ENCODE results near the gene EXOC2.
"Not testable (repeated sequence)": the region's sequence is repeated elsewhere in the genome, so short reads cannot be mapped to it uniquely, and the experiment has no call there.

The EXOC2 gene

GRCh38 chr6:620950-621349 is 72.0 kb downstream of the EXOC2 start:
- H3K27me3 Mint-ChIP-seq: no peaks in the 10 kb centered on the region
- H3K36me3 Mint-ChIP-seq (ENCODE audit: low read depth): peaks cover 60% of the 10 kb centered on the region
- intact Hi-C loops (cut with micrococcal nuclease): no loop called here
- H3K9me3 Mint-ChIP-seq: no peaks in the 10 kb centered on the region
- H3K4me3 Mint-ChIP-seq: no peak overlapping the region
- H3K4me1 Mint-ChIP-seq (ENCODE audit: low read depth): no peaks in the 10 kb centered on the region
- no peak overlapping the region for H3K27ac Mint-ChIP-seq

- Mint-ChIP-seq H3K36me3 (ENCODE audit: low read depth) (peaks cover 60% of the 10 kb centered on the region), H3K27ac (no peak overlapping the region), H3K9me3 (no peaks in the 10 kb centered on the region), H3K4me3 (no peak overlapping the region), H3K27me3 (no peaks in the 10 kb centered on the region), H3K4me1 (ENCODE audit: low read depth) (no peaks in the 10 kb centered on the region)
- intact Hi-C loops (cut with micrococcal nuclease): no loop called here
Measured at GRCh38 chr6:620166-620565, 72.8 kb downstream of the EXOC2 start.

DNA sequence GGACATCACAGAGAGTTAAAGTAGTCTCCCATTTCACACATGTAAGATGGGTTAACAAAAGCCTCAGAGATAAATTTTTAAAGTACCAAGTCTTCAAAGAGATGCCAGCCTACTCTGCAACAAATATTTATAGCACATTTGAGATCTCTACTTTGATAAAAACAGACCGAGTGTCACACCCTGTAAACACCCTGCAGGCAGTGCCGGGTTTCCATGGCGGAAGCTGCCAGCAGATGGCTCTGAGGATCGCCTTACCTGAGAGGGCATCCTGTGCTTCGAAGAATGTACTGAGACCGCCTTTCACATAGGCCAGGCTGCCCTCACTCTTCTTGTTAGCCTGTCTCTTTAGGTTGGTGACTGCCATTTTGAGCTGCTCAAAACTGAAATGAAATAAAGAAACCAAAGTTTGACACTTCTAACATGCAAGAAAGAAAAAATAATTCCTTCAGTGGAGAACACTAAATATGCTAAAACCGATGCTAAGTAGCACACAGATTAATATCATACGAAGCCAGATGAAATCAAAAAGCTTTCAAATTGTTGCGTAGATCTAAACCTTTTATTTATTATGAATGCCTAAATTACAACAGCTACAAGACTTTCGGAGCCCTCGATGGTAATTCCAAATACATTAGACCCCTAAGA is 75.4 kb downstream of the EXOC2 start:
- no peak overlapping the region for H3K4me3 Mint-ChIP-seq

DNA sequence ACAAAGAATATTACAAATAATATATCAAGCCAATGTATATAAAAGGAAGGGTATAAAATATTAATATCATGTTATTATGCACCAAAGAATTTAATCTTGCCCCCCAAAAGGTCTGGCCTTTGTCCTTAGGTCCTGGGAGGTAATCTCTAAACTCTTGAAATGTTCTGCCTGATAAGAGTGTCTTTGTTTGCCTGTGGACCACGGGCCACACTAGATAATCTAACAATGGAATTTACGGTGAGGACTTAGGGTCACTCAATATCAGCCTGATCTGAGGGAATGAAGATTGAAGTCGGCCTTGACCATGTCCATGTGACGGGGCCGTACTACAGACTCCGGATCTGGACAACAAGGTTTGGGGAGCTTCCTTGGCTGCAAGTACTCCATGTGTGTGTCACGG is 79.0 kb downstream of the EXOC2 start:
- H3K9me3 Mint-ChIP-seq: no peaks in the 10 kb centered on the region
- intact Hi-C loops (cut with micrococcal nuclease): no loop called here

More for the DNA sequence above, 75.4 kb downstream of the EXOC2 start:
- no peaks in the 10 kb centered on the region for H3K9me3 Mint-ChIP-seq
- no peaks in the 10 kb centered on the region for H3K4me1 Mint-ChIP-seq (ENCODE audit: low read depth)
- H3K27ac Mint-ChIP-seq: no peak overlapping the region
- H3K36me3 Mint-ChIP-seq (ENCODE audit: low read depth): peaks cover 70% of the 10 kb centered on the region
- no peaks in the 10 kb centered on the region for H3K27me3 Mint-ChIP-seq
- intact Hi-C loops (cut with micrococcal nuclease): no loop called here

GRCh38 chr6:611928-612327 is 81.0 kb downstream of the EXOC2 start:
- Mint-ChIP-seq H3K9me3 (no peaks in the 10 kb centered on the region), H3K27ac (no peak overlapping the region), H3K36me3 (ENCODE audit: low read depth) (peaks cover 54% of the 10 kb centered on the region), H3K4me1 (ENCODE audit: low read depth) (peaks cover 12% of the 10 kb centered on the region), H3K4me3 (no peak overlapping the region), H3K27me3 (no peaks in the 10 kb centered on the region)
- intact Hi-C loops (cut with micrococcal nuclease): no loop called here

More for the DNA sequence above, 79.0 kb downstream of the EXOC2 start:
- no peaks in the 10 kb centered on the region for H3K27me3 Mint-ChIP-seq
- no peak overlapping the region for H3K27ac Mint-ChIP-seq
- peaks cover 48% of the 10 kb centered on the region for H3K36me3 Mint-ChIP-seq (ENCODE audit: low read depth)
- H3K4me3 Mint-ChIP-seq: no peak overlapping the region
- H3K4me1 Mint-ChIP-seq (ENCODE audit: low read depth): peaks cover 12% of the 10 kb centered on the region

GRCh38 chr6:610882-611281 is 82.1 kb downstream of the EXOC2 start:
- H3K36me3 Mint-ChIP-seq (ENCODE audit: low read depth): peaks cover 57% of the 10 kb centered on the region
- no peak overlapping the region for H3K27ac Mint-ChIP-seq
- intact Hi-C loops (cut with micrococcal nuclease): no loop called here
- H3K4me3 Mint-ChIP-seq: no peak overlapping the region
- H3K27me3 Mint-ChIP-seq: no peaks in the 10 kb centered on the region
- H3K4me1 Mint-ChIP-seq (ENCODE audit: low read depth): peaks cover 12% of the 10 kb centered on the region
- no peaks in the 10 kb centered on the region for H3K9me3 Mint-ChIP-seq

- intact Hi-C loops (cut with micrococcal nuclease): no loop called here
Measured at GRCh38 chr6:609905-610304, 83.0 kb downstream of the EXOC2 start.

GRCh38 chr6:606829-607379 is 86.0 kb downstream of the EXOC2 start:
- Mint-ChIP-seq H3K36me3 (ENCODE audit: low read depth) (peaks cover 60% of the 10 kb centered on the region), H3K4me3 (no peak overlapping the region), H3K27me3 (no peaks in the 10 kb centered on the region), H3K9me3 (no peaks in the 10 kb centered on the region), H3K27ac (no peak overlapping the region), H3K4me1 (ENCODE audit: low read depth) (peaks cover 22% of the 10 kb centered on the region)
- intact Hi-C loops (cut with micrococcal nuclease): no loop called here

More at GRCh38 chr6:609905-610304, 83.0 kb downstream of the EXOC2 start:
- H3K36me3 Mint-ChIP-seq (ENCODE audit: low read depth): peaks cover 56% of the 10 kb centered on the region
- peaks cover 12% of the 10 kb centered on the region for H3K4me1 Mint-ChIP-seq (ENCODE audit: low read depth)
- H3K4me3 Mint-ChIP-seq: no peak overlapping the region
- H3K27me3 Mint-ChIP-seq: no peaks in the 10 kb centered on the region
- no peak overlapping the region for H3K27ac Mint-ChIP-seq
- H3K9me3 Mint-ChIP-seq: no peaks in the 10 kb centered on the region

DNA sequence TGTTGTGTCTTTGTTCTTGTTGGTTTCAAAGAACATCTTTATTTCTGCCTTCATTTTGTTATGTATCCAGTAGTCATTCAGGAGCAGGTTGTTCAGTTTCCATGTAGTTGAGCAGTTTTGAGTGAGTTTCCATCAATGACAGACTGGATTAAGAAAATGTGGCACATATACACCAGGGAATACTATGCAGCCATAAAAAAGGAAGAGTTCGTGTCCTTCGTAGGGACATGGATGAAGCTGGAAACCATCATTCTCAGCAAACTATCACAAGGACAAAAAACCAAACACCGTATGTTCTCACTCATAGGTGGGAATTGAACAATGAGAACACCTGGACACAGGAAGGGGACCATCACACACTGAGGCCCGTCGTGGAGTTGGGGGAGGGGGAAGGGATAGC is 87.0 kb downstream of the EXOC2 start:
- H3K27ac Mint-ChIP-seq; intact Hi-C loops (cut with micrococcal nuclease); H3K4me3 Mint-ChIP-seq; H3K9me3 Mint-ChIP-seq; H3K27me3 Mint-ChIP-seq: not testable (repeated sequence)
- Mint-ChIP-seq H3K36me3 (ENCODE audit: low read depth) (peaks cover 60% of the 10 kb centered on the region), H3K4me1 (ENCODE audit: low read depth) (peaks cover 15% of the 10 kb centered on the region)

- peaks cover 10% of the 10 kb centered on the region for H3K4me1 Mint-ChIP-seq (ENCODE audit: low read depth)
- no peaks in the 10 kb centered on the region for H3K27me3 Mint-ChIP-seq
- no peak overlapping the region for H3K4me3 Mint-ChIP-seq
- H3K36me3 Mint-ChIP-seq (ENCODE audit: low read depth): peaks cover 60% of the 10 kb centered on the region
- no peak overlapping the region for H3K27ac Mint-ChIP-seq
- no peaks in the 10 kb centered on the region for H3K9me3 Mint-ChIP-seq
- intact Hi-C loops (cut with micrococcal nuclease): no loop called here
Measured at GRCh38 chr6:604579-604978, 88.4 kb downstream of the EXOC2 start.

GRCh38 chr6:603265-603664 is 89.7 kb downstream of the EXOC2 start:
- no peak overlapping the region for H3K27ac Mint-ChIP-seq
- peaks cover 51% of the 10 kb centered on the region for H3K36me3 Mint-ChIP-seq (ENCODE audit: low read depth)
- no peak overlapping the region for H3K4me3 Mint-ChIP-seq
- no peaks in the 10 kb centered on the region for H3K9me3 Mint-ChIP-seq
- H3K27me3 Mint-ChIP-seq: no peaks in the 10 kb centered on the region
- intact Hi-C loops (cut with micrococcal nuclease): no loop called here
- peaks cover 10% of the 10 kb centered on the region for H3K4me1 Mint-ChIP-seq (ENCODE audit: low read depth)

- H3K4me1 Mint-ChIP-seq (ENCODE audit: low read depth): peaks cover 10% of the 10 kb centered on the region
- H3K27ac Mint-ChIP-seq: no peak overlapping the region
- H3K36me3 Mint-ChIP-seq (ENCODE audit: low read depth): peaks cover 46% of the 10 kb centered on the region
- intact Hi-C loops (cut with micrococcal nuclease): no loop called here
- no peaks in the 10 kb centered on the region for H3K27me3 Mint-ChIP-seq
- no peaks in the 10 kb centered on the region for H3K9me3 Mint-ChIP-seq
- no peak overlapping the region for H3K4me3 Mint-ChIP-seq
Measured at GRCh38 chr6:599576-600448, 93.1 kb downstream of the EXOC2 start.

DNA sequence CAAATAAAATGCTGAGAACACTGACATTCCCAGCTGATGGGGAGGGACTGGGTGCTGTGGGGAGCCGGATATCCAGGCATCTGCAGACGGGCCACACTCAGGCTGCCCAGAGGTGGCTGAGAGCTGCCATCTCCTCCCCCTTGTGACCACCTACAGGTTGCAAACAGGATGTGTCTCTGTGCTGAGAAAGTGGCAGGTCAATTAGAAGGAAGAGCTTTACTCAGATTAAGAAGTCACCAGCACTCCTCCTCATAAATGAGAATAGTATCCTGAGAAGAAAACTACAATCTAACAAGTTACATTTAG is 99.1 kb downstream of the EXOC2 start:
- H3K9me3 Mint-ChIP-seq: no peaks in the 10 kb centered on the region
- H3K36me3 Mint-ChIP-seq (ENCODE audit: low read depth): peaks cover 64% of the 10 kb centered on the region
- intact Hi-C loops (cut with micrococcal nuclease): loop anchor here (2.0 to 5.0 kb wide), 3 partner anchors 128 to 843 kb away; no protein-coding TSS in a partner anchor
- no peak overlapping the region for H3K4me3 Mint-ChIP-seq
- no peaks in the 10 kb centered on the region for H3K4me1 Mint-ChIP-seq (ENCODE audit: low read depth)
- no peaks in the 10 kb centered on the region for H3K27me3 Mint-ChIP-seq
- no peak overlapping the region for H3K27ac Mint-ChIP-seq

DNA sequence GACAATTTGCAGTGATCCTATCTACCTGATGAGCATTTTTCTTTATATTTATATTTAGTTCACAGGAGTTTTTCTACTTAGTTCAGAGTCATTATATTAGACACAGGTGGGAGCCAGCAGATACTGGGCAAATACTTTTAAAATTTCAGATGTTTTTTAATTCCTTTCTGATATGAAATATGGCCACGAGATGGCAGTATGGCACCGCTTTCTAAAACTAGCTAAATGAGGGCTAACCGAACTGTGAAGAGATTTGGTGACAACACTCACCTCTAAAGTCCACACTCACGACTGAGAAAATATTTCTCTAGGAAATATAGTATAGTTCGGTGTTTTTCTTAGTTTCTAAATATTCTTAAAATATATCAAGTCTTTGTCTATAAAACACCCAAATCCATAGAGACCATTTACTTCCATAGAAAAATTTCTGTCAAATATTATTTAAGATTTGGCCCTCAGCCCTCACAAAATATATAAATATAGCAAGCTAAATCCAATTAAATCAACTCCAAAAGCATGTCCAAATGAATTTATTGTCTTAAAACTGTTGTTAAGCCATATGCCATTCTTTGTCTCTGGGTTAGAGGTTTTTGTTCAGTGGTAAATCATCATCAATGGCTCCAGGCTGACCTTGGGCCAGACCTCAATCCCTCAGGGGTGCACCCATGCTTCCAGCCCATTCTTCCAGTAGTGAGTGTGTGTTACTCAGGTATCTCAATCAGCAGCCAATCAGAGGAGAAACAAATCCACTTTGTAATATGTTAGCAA is 99.6 kb downstream of the EXOC2 start:
- H3K36me3 Mint-ChIP-seq (ENCODE audit: low read depth): peaks cover 65% of the 10 kb centered on the region

More for the DNA sequence above, 99.6 kb downstream of the EXOC2 start:
- H3K4me1 Mint-ChIP-seq (ENCODE audit: low read depth): no peaks in the 10 kb centered on the region
- H3K27ac Mint-ChIP-seq: no peak overlapping the region
- intact Hi-C loops (cut with micrococcal nuclease): loop anchor here (2.0 to 5.0 kb wide), 3 partner anchors 129 to 843 kb away; no protein-coding TSS in a partner anchor
- H3K4me3 Mint-ChIP-seq: no peak overlapping the region
- no peaks in the 10 kb centered on the region for H3K9me3 Mint-ChIP-seq
- H3K27me3 Mint-ChIP-seq: no peaks in the 10 kb centered on the region
